HEK293T (cell line): ENCODE data around the gene RNF169.

Experiments
- CTCF ChIA-PET: fragments of 350-600 bp; formaldehyde crosslinking; extraction: SDS; loops from one replicate; lab custom pipeline; 2021; ENCODE audit warnings: antibody characterized with exemption, inconsistent platforms; lab: Yijun Ruan, JAX
- POLR2A ChIA-PET: fragments of 350-600 bp; formaldehyde crosslinking; extraction: SDS; loops from one replicate; lab custom pipeline; 2020; ENCODE audit warnings: antibody characterized with exemption, inconsistent platforms; lab: Yijun Ruan, JAX
- DNase-seq: peaks from one replicate; pipeline ENCODE4 v3.0.0; 2012; ENCODE audit warnings: mixed read lengths; ENCODE audit errors: extremely low spot score
- ARNT ChIP-seq: fragments of 450-650 bp; IDR thresholded peaks from 2 replicates; pipeline ENCODE4 v1.6.1; 2017; ENCODE audit warnings: mild to moderate bottlenecking
- BHLHE40 ChIP-seq: fragments of 450-650 bp; IDR thresholded peaks from 2 replicates; pipeline ENCODE4 v1.6.1; 2016; ENCODE audit warnings: mild to moderate bottlenecking, moderate library complexity, borderline replicate concordance
- CTBP1 ChIP-seq: fragments of 450-650 bp; IDR thresholded peaks from 2 replicates; pipeline ENCODE4 v1.6.1; 2016; ENCODE audit warnings: borderline replicate concordance
- ELF4 ChIP-seq: fragments of 450-650 bp; IDR thresholded peaks from 2 replicates; pipeline ENCODE4 v1.6.1; 2017; ENCODE audit warnings: antibody characterized with exemption
- FOXA1 ChIP-seq: fragments of 450-650 bp; IDR thresholded peaks from 2 replicates; pipeline ENCODE4 v1.6.1; 2016; ENCODE audit warnings: mild to moderate bottlenecking
- FOXK2 ChIP-seq: fragments of 450-650 bp; IDR thresholded peaks from 2 replicates; pipeline ENCODE4 v1.6.1; 2016; ENCODE audit warnings: mild to moderate bottlenecking
- FOXM1 ChIP-seq: fragments of 450-650 bp; IDR thresholded peaks from 2 replicates; pipeline ENCODE4 v1.6.1; 2017; ENCODE audit warnings: mild to moderate bottlenecking, borderline replicate concordance
- HDGF ChIP-seq: fragments of 450-650 bp; IDR thresholded peaks from 2 replicates; pipeline ENCODE4 v1.6.1; 2017; ENCODE audit warnings: antibody characterized with exemption, borderline replicate concordance
- L3MBTL2 ChIP-seq: fragments of 450-650 bp; conservative IDR thresholded peaks from 2 replicates; pipeline ENCODE4 v1.6.1; 2016; ENCODE audit warnings: mild to moderate bottlenecking
- LEF1 ChIP-seq: fragments of 450-650 bp; IDR thresholded peaks from 2 replicates; pipeline ENCODE4 v1.6.1; 2017; ENCODE audit warnings: mild to moderate bottlenecking, borderline replicate concordance
- NFRKB ChIP-seq: fragments of 450-650 bp; IDR thresholded peaks from 2 replicates; pipeline ENCODE4 v1.6.1; 2016; ENCODE audit warnings: mild to moderate bottlenecking, moderate library complexity
- SP1 ChIP-seq: fragments of 450-650 bp; IDR thresholded peaks from 2 replicates; pipeline ENCODE4 v1.6.1; 2017
- SUZ12 ChIP-seq: fragments of 450-650 bp; IDR thresholded peaks from 2 replicates; pipeline ENCODE4 v1.6.1; 2016; ENCODE audit warnings: mild to moderate bottlenecking
- TARDBP ChIP-seq: fragments of 450-650 bp; IDR thresholded peaks from 2 replicates; pipeline ENCODE4 v1.6.1; 2016
- ZNF384 ChIP-seq: fragments of 450-650 bp; IDR thresholded peaks from 2 replicates; pipeline ENCODE4 v1.6.1; 2016
- TF ChIP-seq, protein P1 (sequence below): fragments of 450-650 bp; IDR thresholded peaks from 2 replicates; pipeline ENCODE4 v1.6.1; 2016

Gene RNF169, protein sequence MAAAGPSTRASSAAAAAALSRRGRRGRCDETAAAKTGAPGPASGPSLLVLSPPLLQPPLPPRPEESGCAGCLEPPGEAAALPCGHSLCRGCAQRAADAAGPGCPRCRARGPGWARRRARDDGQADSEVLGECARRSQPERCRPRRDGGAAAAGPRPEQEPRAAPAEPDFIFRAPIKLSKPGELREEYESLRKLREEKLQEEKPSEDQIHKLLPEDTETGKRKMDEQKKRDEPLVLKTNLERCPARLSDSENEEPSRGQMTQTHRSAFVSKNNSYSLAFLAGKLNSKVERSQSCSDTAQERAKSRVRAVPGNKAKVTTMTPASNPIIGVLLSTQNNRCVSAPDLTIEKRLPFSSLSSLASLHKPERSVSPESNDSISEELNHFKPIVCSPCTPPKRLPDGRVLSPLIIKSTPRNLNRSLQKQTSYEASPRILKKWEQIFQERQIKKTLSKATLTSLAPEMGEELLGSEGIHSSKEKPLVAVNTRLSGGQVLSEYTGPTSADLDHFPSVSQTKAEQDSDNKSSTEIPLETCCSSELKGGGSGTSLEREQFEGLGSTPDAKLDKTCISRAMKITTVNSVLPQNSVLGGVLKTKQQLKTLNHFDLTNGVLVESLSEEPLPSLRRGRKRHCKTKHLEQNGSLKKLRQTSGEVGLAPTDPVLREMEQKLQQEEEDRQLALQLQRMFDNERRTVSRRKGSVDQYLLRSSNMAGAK

DNA sequence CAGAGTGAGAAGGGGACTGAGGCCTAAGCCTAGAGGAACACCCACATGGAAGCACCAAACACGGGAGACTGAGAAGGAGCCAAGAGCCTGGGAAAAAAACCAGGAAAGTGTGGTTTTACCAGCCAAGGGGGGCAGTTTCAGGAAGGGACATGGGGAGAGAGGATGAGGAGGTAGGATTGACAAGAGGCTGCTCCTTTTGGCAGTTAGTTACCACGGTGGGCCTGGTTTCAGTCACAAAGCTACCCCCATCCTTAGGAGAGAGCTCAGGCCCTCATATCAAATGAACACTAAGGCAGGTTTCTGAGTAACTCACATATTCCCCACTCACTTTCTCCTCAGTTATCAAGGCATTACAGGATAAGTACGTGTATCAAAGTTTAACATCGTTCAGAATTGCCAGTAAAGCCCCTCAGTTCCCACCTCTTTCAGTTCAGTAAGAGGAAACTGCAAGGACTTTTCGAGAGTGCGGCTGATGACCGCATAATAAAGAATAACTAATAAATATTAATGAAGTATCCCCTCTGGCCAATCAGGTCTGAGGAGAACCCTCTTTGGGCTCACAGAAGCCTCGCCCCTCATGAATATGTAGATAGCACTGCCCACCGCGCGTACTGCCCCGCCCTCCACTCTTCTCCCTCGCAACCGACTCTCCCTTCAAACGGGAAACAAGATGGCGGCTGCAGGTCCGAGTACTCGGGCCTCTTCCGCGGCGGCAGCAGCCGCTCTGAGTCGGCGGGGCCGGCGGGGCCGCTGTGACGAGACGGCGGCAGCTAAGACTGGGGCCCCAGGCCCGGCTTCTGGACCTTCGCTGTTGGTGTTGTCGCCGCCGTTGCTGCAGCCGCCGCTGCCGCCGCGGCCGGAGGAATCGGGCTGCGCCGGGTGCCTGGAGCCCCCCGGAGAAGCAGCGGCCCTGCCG lies at the start of gene RNF169:
RNF169 (plus strand) TSS at position 639 of the 916 bp plus-strand sequence; CDS start at position 671, 32 bp downstream.
- ChIA-PET POLR2A (interaction anchor here (0.9 to 1.5 kb wide), 3 partner anchors 20 to 46 kb away, joined by 3 read pairs; no protein-coding TSS in a partner anchor), CTCF (no interaction called here)
- peak; percentile 97 for DNase-seq
- no peak for TF ChIP-seq ZNF384
- no peak for TF ChIP-seq LEF1
- no peak for TF ChIP-seq HDGF

DNA sequence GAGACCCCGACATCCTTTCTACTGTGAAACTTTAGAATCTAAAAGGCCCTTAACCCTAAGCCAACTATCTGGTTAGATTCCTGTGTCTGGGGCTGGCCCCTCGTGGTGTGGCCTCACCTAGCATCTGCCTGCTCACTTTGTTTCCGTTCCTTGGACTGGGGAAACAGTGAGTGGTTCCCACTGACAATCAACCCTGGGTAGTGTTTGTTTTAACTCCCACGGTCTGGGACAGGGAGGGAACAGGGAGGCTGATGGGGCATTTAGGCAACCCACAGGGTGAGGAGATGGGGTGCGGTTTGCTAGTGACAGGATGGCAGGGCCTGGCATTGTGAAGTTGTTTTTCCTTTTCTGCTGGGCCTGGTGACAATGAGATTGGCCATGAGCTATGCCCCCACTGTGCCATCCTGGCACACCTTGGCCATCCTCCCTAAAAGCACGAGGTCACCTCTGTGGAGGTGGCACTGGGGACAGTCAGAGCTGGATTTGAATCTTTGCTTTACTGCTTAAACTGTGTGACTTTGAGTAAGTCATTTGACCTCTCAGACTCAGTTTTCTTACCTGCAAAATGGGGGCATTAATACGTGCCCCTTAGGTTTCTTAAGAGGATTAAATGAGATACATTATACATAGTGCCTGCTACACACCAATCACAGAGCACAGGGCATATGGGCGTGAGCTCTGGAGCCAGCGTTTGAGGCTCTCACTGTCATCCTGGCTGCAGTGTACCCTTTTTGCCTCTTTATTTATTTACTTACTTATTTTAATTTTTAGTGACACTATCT lies 48.8 kb upstream of the RNF169 start:
- DNase-seq = no peak
- TF ChIP-seq L3MBTL2 (no peak), FOXK2 (no peak), ARNT (no peak), TARDBP (no peak), SUZ12 (no peak), FOXM1 (no peak), ZNF384 (no peak), NFRKB (no peak), BHLHE40 (no peak), HDGF (no peak), LEF1 (no peak), FOXA1 (no peak), CTBP1 (no peak), SP1 (no peak), ELF4 (no peak)
- TF ChIP-seq, protein P1, sequence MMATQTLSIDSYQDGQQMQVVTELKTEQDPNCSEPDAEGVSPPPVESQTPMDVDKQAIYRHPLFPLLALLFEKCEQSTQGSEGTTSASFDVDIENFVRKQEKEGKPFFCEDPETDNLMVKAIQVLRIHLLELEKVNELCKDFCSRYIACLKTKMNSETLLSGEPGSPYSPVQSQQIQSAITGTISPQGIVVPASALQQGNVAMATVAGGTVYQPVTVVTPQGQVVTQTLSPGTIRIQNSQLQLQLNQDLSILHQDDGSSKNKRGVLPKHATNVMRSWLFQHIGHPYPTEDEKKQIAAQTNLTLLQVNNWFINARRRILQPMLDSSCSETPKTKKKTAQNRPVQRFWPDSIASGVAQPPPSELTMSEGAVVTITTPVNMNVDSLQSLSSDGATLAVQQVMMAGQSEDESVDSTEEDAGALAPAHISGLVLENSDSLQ = no peak
- ChIA-PET POLR2A (no interaction called here), CTCF (interaction anchor here (1.0 kb wide), 1 partner anchor 26 kb away, joined by 3 read pairs; no protein-coding TSS in a partner anchor)

DNA sequence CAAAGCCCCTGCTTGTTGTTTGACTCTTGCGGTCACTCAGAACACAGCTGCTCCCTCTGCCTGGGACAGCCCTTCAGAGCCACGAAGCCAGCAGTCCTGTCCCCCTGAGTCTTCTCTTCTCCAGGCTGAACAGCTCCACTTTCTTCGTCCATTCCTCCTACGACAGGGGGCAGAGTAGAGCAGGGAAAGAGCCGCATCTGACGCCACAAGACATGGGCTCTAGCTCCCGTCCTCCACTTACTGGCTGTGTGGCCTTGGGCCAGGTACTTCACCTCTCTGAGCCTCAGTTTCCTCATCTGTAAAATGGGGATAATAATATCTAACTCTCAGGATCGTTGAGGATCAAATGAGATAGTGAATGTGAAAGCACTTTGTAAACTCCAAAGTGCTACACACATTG lies 47.3 kb upstream of the RNF169 start:
- CTCF ChIA-PET = interaction anchor here (1.0 to 2.8 kb wide), 4 partner anchors 20 to 39 kb away, joined by 3 to 30 read pairs (median 10); no protein-coding TSS in a partner anchor
- TF ChIP-seq FOXA1 = no peak
- 0 out of 2 replicates have a peak, but pooled peaks have one; percentile 35 for TF ChIP-seq FOXM1
- POLR2A ChIA-PET = no interaction called here
- DNase-seq = peak; percentile 42

DNA sequence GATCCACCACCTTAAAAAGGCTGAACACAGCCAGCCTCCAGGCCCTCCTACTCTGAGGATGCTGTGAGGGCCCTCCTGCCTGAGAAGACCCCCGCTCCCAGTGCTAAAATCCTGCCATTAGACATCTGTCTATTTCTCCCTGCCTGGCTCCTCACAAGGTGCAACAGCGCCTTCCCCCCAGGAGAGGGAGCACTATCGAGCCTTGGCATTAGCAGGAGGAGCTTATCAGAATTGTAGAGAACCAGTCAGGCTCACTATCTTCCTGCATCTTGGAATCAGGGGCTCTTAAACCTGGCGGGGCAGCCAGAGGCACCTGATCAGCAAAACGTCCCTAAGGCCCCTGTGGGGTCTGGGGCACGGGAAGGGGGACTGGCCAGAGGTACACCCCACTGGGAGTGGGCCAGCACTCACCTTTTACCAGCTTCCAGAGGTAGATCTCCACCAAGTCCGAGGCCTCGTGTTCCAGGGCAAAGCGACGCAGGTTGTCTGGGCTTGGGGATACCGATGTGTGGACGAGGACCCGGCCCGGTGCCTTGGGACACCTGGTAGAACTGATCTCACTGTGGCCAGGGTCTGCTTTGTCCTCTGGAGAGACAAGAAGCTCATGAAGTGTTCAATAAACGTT lies 46.2 kb upstream of the RNF169 start:
- no peak for TF ChIP-seq FOXA1
- no peak for TF ChIP-seq L3MBTL2
- TF ChIP-seq SUZ12 = no peak
- TF ChIP-seq SP1 = no peak
- TF ChIP-seq, protein P1 = no peak
- TF ChIP-seq FOXK2 = no peak
- no peak for TF ChIP-seq ARNT
- TF ChIP-seq TARDBP = no peak
- TF ChIP-seq CTBP1 = no peak
- TF ChIP-seq BHLHE40 = no peak
- TF ChIP-seq HDGF = no peak
- ChIA-PET CTCF (interaction anchor here (0.6 to 2.8 kb wide), 19 partner anchors 8 to 253 kb away, joined by 3 to 30 read pairs (median 4); no protein-coding TSS in a partner anchor), POLR2A (interaction anchor here (0.7 to 0.9 kb wide), 2 partner anchors 8 to 46 kb away, joined by 3 read pairs; partner anchors contain the start of gene RNF169)
- DNase-seq = peak; percentile 84

DNA sequence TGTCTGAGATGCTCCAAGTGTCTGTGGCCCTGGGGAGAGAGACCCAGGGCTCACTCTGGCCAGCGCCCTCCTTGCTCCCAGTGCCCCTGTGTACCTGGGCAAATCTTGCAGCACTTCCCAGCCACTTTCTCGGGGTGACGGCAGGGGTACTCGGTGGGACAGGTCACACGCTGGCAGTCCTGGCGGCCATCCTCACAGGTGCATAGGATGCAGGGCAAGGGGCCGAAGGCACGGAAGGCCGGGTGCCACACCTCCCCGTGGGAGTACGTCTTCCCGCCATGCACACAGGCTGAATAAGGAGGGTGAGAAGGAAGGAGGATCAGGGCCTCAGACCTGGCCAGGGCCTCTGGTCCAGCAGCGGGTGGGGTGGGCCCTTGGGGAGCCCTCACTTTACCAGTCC lies 45.4 kb upstream of the RNF169 start:
- ChIA-PET POLR2A (interaction anchor here (0.7 kb wide), 1 partner anchor 46 kb away, joined by 3 read pairs; the partner anchor contains the start of gene RNF169), CTCF (interaction anchor here (0.5 to 2.8 kb wide), 10 partner anchors 8 to 1812 kb away, joined by 3 to 30 read pairs (median 8); no protein-coding TSS in a partner anchor)
- TF ChIP-seq FOXA1 (no peak), L3MBTL2 (no peak), CTBP1 (no peak), SP1 (no peak), HDGF (no peak), ARNT (no peak), FOXM1 (no peak), NFRKB (no peak), ZNF384 (no peak), SUZ12 (no peak), TARDBP (no peak), LEF1 (no peak), FOXK2 (no peak), BHLHE40 (no peak)
- TF ChIP-seq, protein P1 = no peak
- DNase-seq = no peak
